ENCODE data around the gene SASH1.

DNA sequence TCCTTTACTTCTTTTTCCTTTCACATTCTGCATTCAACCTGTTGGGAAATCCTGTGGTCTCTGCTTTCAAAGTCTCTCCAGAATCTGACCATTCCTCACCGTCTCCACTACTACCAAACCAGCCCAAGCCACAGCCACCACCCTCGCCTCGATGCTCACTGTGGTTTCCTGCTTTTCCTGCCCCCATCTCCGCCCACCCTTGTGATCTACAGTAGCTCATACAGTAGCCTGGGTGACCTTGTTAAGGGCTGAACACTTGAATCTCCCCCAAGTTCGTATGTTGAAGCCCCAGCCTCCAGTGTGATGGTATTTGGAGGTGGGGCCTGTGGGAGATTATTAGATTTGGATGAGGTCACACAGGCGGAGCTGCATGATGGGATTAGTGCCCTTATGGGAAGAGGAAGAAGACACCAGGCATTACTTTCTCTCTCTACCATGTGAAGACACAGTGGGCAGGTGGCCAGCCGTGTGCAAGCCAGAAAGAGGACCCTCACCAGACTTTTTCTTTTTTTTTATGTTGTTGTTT lies 215.2 kb downstream of the SASH1 start:
- no peak for TF ChIP-seq EZH2phosphoT487 (conservative IDR thresholded peaks at IDR 0.05; ENCODE audit: low read length)
- TF ChIP-seq CTCF (IDR thresholded peaks at IDR 0.05; ENCODE audit: insufficient read depth, low read length, poor library complexity, severe bottlenecking), result no peak

All from SU-DHL-6 (cell line).